ENCODE results near the gene NUP160.

Gene NUP160

GRCh38 chr11:47786373-47786772, 61.8 kb downstream of the NUP160 start:
- no peak for TF ChIP-seq CTCF (IDR thresholded peaks at IDR 0.05; ENCODE audit: unreplicated experiment in 3 of 3)
- no peaks in the 10 kb centered on the region for H3K4me1 Mint-ChIP-seq
- peaks cover 69% of the 10 kb centered on the region for H3K36me3 Mint-ChIP-seq (ENCODE audit: low read depth)
- H3K27ac Mint-ChIP-seq = peak overlapping the region in 1 of 3 experiments; percentile 1
- no peaks in the 10 kb centered on the region for H3K9me3 Mint-ChIP-seq
- H3K27me3 Mint-ChIP-seq (ENCODE audit: low read depth) = no peaks in the 10 kb centered on the region
- no peak overlapping the region for H3K4me3 Mint-ChIP-seq

- no peak overlapping the region for H3K27ac Mint-ChIP-seq
- H3K36me3 Mint-ChIP-seq (ENCODE audit: low read depth) = peaks cover 63% of the 10 kb centered on the region
- no peaks in the 10 kb centered on the region for H3K9me3 Mint-ChIP-seq
- no peaks in the 10 kb centered on the region for H3K27me3 Mint-ChIP-seq (ENCODE audit: low read depth)
- no peak for TF ChIP-seq CTCF (IDR thresholded peaks at IDR 0.05; ENCODE audit: unreplicated experiment in 3 of 3)
- H3K4me3 Mint-ChIP-seq = no peak overlapping the region
- H3K4me1 Mint-ChIP-seq = no peaks in the 10 kb centered on the region
Observed at GRCh38 chr11:47784785-47785381, 63.3 kb downstream of the NUP160 start.

- Mint-ChIP-seq H3K9me3 (no peaks in the 10 kb centered on the region), H3K4me3 (no peak overlapping the region), H3K4me1 (no peaks in the 10 kb centered on the region), H3K27ac (no peak overlapping the region), H3K27me3 (ENCODE audit: low read depth) (no peaks in the 10 kb centered on the region), H3K36me3 (ENCODE audit: low read depth) (peaks cover 71% of the 10 kb centered on the region)
- TF ChIP-seq CTCF (IDR thresholded peaks at IDR 0.05; ENCODE audit: unreplicated experiment in 3 of 3) = no peak
Observed at GRCh38 chr11:47783087-47783610, 65.0 kb downstream of the NUP160 start.

- H3K27me3 Mint-ChIP-seq (ENCODE audit: low read depth) = no peaks in the 10 kb centered on the region
- no peaks in the 10 kb centered on the region for H3K4me1 Mint-ChIP-seq
- no peaks in the 10 kb centered on the region for H3K9me3 Mint-ChIP-seq
- H3K4me3 Mint-ChIP-seq = no peak overlapping the region
- no peak for TF ChIP-seq CTCF (IDR thresholded peaks at IDR 0.05; ENCODE audit: unreplicated experiment in 3 of 3)
- peaks cover 61% of the 10 kb centered on the region for H3K36me3 Mint-ChIP-seq (ENCODE audit: low read depth)
- H3K27ac Mint-ChIP-seq = no peak overlapping the region
Observed at GRCh38 chr11:47778878-47779483, 69.2 kb downstream of the NUP160 start.

GRCh38 chr11:47775240-47775869, 72.8 kb downstream of the NUP160 start:
- H3K9me3 Mint-ChIP-seq = no peaks in the 10 kb centered on the region
- no peaks in the 10 kb centered on the region for H3K27me3 Mint-ChIP-seq (ENCODE audit: low read depth)
- H3K4me3 Mint-ChIP-seq = no peak overlapping the region
- H3K27ac Mint-ChIP-seq = no peak overlapping the region
- H3K4me1 Mint-ChIP-seq = no peaks in the 10 kb centered on the region
- H3K36me3 Mint-ChIP-seq (ENCODE audit: low read depth) = peaks cover 43% of the 10 kb centered on the region
- no peak for TF ChIP-seq CTCF (IDR thresholded peaks at IDR 0.05; ENCODE audit: unreplicated experiment in 3 of 3)
